Cardiac muscle cell (in vitro differentiated cells and primary cell): ENCODE data around the gene MARS1. TPM values are rescaled to one million over a fixed set of nuclear protein-coding genes. Genes with fewer than 3 reads are reported as not detected.

ENCODE experiments used
- DNase-seq, 2 donors: peaks; one replicate each; pipeline versions ENCODE4 v3.0.0 to v3.0.0-alpha.2; 2010 to 2017; ENCODE audit warnings: low read depth in 1 of 2, low spot score in 1 of 2
- H3K27ac ChIP-seq: fragments of 200-600 bp; sonication (generic); 2 replicates; pipeline ENCODE4 v1.5.1; 2016
- H3K27me3 ChIP-seq: fragments of 200-600 bp; sonication (generic); 2 replicates; pipeline ENCODE4 v1.6.0; 2016; ENCODE audit warnings: control low read depth
- H3K36me3 ChIP-seq: fragments of 200-600 bp; sonication (generic); 2 replicates; pipeline ENCODE4 v1.5.1; 2016; ENCODE audit warnings: control low read depth
- H3K4me1 ChIP-seq: fragments of 200-600 bp; sonication (generic); 2 replicates; pipeline ENCODE4 v1.8.1; 2017; ENCODE audit warnings: low read depth, mild to moderate bottlenecking, mixed run types
- H3K4me3 ChIP-seq: fragments of 200-600 bp; sonication (generic); 2 replicates; pipeline ENCODE4 v1.5.1; 2016; ENCODE audit warnings: mild to moderate bottlenecking
- H3K9me3 ChIP-seq: fragments of 200-600 bp; sonication (generic); 2 replicates; pipeline ENCODE4 v1.5.1; 2017; ENCODE audit warnings: low read depth, mild to moderate bottlenecking, control low read depth
- CTCF ChIP-seq: IDR thresholded peaks from 2 replicates; pipeline ENCODE4 v1.5.1; 2012; ENCODE audit warnings: low read depth, mild to moderate bottlenecking, low read length
- polyA plus RNA-seq: library from polyadenylated mRNA; unstranded; fragments of >200 nt; fragmentation: Nextera tagmentation; extraction: Ambion mirVana; gene quantifications from 2 replicates; pipeline ENCODE4 v1.2.1, GENCODE V29; 2016
- total RNA-seq: library from RNA; depleted of rRNA; stranded (reverse); fragments of >200 nt; gene quantifications from 2 replicates; pipeline ENCODE4 v1.2.3, GENCODE V29; 2016

The MARS1 gene
- total and polyA plus RNA-seq, 2 experiments from 2014 or later, result 76.7 to 190 TPM

GRCh38 chr12:57467212-57467874 is 20.5 kb upstream of the MARS1 start:
- TF ChIP-seq CTCF, result no peak
- H3K27ac ChIP-seq, result no peak overlapping the region
- no peak overlapping the region for H3K4me3 ChIP-seq
- peaks cover 7% of the 10 kb centered on the region for H3K27me3 ChIP-seq
- H3K9me3 ChIP-seq, result no peaks in the 10 kb centered on the region
- H3K4me1 ChIP-seq, result no peaks in the 10 kb centered on the region
- DNase-seq, result no peak
- no peaks in the 10 kb centered on the region for H3K36me3 ChIP-seq

- TF ChIP-seq CTCF, result no peak
- Histone ChIP-seq H3K4me1 (no peaks in the 10 kb centered on the region), H3K9me3 (no peaks in the 10 kb centered on the region), H3K4me3 (no peak overlapping the region), H3K27ac (no peak overlapping the region), H3K36me3 (no peaks in the 10 kb centered on the region), H3K27me3 (peaks cover 13% of the 10 kb centered on the region)
- DNase-seq, result no peak
Measured at GRCh38 chr12:57467915-57468314, 20.0 kb upstream of the MARS1 start.

- Histone ChIP-seq H3K27me3 (peaks cover 29% of the 10 kb centered on the region), H3K27ac (no peak overlapping the region), H3K36me3 (no peaks in the 10 kb centered on the region), H3K4me3 (no peak overlapping the region), H3K9me3 (no peaks in the 10 kb centered on the region), H3K4me1 (no peaks in the 10 kb centered on the region)
- DNase-seq, result no peak
- TF ChIP-seq CTCF, result no peak
Measured at GRCh38 chr12:57469296-57470164, 18.3 kb upstream of the MARS1 start.

- Histone ChIP-seq H3K9me3 (no peaks in the 10 kb centered on the region), H3K27me3 (peaks cover 38% of the 10 kb centered on the region), H3K27ac (no peak overlapping the region), H3K36me3 (no peaks in the 10 kb centered on the region), H3K4me3 (no peak overlapping the region), H3K4me1 (no peaks in the 10 kb centered on the region)
- no peak for DNase-seq
- no peak for TF ChIP-seq CTCF
Measured at GRCh38 chr12:57470286-57470969, 17.4 kb upstream of the MARS1 start.

GRCh38 chr12:57470970-57471656 is 16.8 kb upstream of the MARS1 start:
- no peak overlapping the region for H3K4me3 ChIP-seq
- no peaks in the 10 kb centered on the region for H3K36me3 ChIP-seq
- H3K27ac ChIP-seq, result no peak overlapping the region
- peaks cover 45% of the 10 kb centered on the region for H3K27me3 ChIP-seq
- H3K9me3 ChIP-seq, result no peaks in the 10 kb centered on the region
- TF ChIP-seq CTCF, result no peak
- no peak for DNase-seq
- H3K4me1 ChIP-seq, result no peaks in the 10 kb centered on the region
